GM23338 (cell line): ENCODE results near the gene KAZN.

Experiments
- CREB1 ChIP-seq: fragments of 250-450 bp; sonication (Bioruptor Pico); IDR thresholded peaks from 2 replicates; pipeline ENCODE4 v1.5.0; 2020; ENCODE audit warnings: low read depth, mild to moderate bottlenecking, moderate library complexity
- EZH2 ChIP-seq: fragments of 200-600 bp; sonication (generic); IDR thresholded peaks from one replicate; pipeline ENCODE4 v1.8.0; 2017; ENCODE audit warnings: antibody characterized with exemption, mild to moderate bottlenecking, low read depth; ENCODE audit not compliant: unreplicated experiment
- EZH2phosphoT487 ChIP-seq: fragments of 200-600 bp; sonication (generic); IDR thresholded peaks from one replicate; pipeline ENCODE4 v1.8.1; 2018; ENCODE audit warnings: antibody characterized with exemption; ENCODE audit not compliant: unreplicated experiment
- JUNB ChIP-seq: IDR thresholded peaks from one replicate; pipeline ENCODE4 v1.6.1; 2016; ENCODE audit warnings: antibody characterized with exemption; ENCODE audit not compliant: unreplicated experiment
- POLR2AphosphoS5 ChIP-seq: IDR thresholded peaks from 2 replicates; pipeline ENCODE4 v1.6.1; 2016; ENCODE audit warnings: antibody characterized with exemption, low read depth
- STAT1 ChIP-seq: IDR thresholded peaks from one replicate; pipeline ENCODE4 v1.6.1; 2016; ENCODE audit warnings: antibody characterized with exemption; ENCODE audit not compliant: unreplicated experiment
- ZNF114 ChIP-seq: fragments of 250-450 bp; sonication (Bioruptor Pico); IDR thresholded peaks from 2 replicates; pipeline ENCODE4 v1.5.0; 2020; ENCODE audit warnings: mild to moderate bottlenecking, moderate library complexity
- ZNF331 ChIP-seq: fragments of 250-450 bp; sonication (Bioruptor Pico); IDR thresholded peaks from 2 replicates; pipeline ENCODE4 v1.5.0; 2020; ENCODE audit warnings: low read depth, mild to moderate bottlenecking, moderate library complexity
- TF ChIP-seq, protein P1 (sequence below), 2 experiments: fragments of 200-600 bp in 1 of 2; sonication (generic) in 1 of 2; conservative IDR thresholded peaks; 2 replicates each; pipeline versions ENCODE4 v1.5.1 to v1.6.1; 2016 to 2017; ENCODE audit warnings: antibody characterized with exemption in 2 of 2, low read depth in 2 of 2, mild to moderate bottlenecking in 2 of 2, moderate library complexity in 1 of 2
- TF ChIP-seq, protein P2 (sequence below): IDR thresholded peaks from one replicate; pipeline ENCODE4 v1.6.1; 2018; ENCODE audit warnings: antibody characterized with exemption; ENCODE audit not compliant: unreplicated experiment
- TF ChIP-seq, protein P3 (sequence below): fragments of 250-450 bp; sonication (Bioruptor Pico); IDR thresholded peaks from 2 replicates; pipeline ENCODE4 v1.5.0; 2020; ENCODE audit warnings: mild to moderate bottlenecking, moderate library complexity
- TF ChIP-seq, protein P4 (sequence below): IDR thresholded peaks from 2 replicates; pipeline ENCODE4 v1.6.1; 2016; ENCODE audit warnings: antibody characterized with exemption

DNA sequence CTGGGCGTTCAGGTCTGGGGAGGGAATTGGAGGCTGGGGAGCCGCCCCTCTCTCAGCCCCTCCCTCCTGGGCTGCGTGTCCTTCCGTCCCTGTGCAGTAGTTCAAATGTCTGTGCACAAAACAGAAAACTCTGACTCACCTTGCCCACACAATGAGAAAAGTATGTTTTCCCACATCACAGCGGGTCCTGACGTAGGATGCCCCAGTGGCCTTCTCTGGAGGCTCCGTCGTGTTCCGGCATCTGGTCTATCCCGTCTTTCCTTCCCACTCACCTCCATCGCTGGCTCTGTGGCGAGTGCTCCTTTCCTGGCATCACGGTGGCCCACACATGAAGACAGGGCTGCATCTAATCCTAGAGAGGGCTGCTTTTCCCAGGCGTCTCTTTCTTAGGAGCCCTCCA lies 224.0 kb downstream of the KAZN start:
- TF ChIP-seq, protein P1, sequence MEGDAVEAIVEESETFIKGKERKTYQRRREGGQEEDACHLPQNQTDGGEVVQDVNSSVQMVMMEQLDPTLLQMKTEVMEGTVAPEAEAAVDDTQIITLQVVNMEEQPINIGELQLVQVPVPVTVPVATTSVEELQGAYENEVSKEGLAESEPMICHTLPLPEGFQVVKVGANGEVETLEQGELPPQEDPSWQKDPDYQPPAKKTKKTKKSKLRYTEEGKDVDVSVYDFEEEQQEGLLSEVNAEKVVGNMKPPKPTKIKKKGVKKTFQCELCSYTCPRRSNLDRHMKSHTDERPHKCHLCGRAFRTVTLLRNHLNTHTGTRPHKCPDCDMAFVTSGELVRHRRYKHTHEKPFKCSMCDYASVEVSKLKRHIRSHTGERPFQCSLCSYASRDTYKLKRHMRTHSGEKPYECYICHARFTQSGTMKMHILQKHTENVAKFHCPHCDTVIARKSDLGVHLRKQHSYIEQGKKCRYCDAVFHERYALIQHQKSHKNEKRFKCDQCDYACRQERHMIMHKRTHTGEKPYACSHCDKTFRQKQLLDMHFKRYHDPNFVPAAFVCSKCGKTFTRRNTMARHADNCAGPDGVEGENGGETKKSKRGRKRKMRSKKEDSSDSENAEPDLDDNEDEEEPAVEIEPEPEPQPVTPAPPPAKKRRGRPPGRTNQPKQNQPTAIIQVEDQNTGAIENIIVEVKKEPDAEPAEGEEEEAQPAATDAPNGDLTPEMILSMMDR (conservative IDR thresholded peaks at IDR 0.05; ENCODE audit: low read depth in 2 of 2): no peak
- TF ChIP-seq CREB1 (CRISPR knock-in tag) (no peak), EZH2 (no peak), ZNF114 (no peak), POLR2AphosphoS5 (no peak), JUNB (no peak), STAT1 (no peak), EZH2phosphoT487 (no peak), ZNF331 (CRISPR knock-in tag) (no peak)
- TF ChIP-seq, protein P2, sequence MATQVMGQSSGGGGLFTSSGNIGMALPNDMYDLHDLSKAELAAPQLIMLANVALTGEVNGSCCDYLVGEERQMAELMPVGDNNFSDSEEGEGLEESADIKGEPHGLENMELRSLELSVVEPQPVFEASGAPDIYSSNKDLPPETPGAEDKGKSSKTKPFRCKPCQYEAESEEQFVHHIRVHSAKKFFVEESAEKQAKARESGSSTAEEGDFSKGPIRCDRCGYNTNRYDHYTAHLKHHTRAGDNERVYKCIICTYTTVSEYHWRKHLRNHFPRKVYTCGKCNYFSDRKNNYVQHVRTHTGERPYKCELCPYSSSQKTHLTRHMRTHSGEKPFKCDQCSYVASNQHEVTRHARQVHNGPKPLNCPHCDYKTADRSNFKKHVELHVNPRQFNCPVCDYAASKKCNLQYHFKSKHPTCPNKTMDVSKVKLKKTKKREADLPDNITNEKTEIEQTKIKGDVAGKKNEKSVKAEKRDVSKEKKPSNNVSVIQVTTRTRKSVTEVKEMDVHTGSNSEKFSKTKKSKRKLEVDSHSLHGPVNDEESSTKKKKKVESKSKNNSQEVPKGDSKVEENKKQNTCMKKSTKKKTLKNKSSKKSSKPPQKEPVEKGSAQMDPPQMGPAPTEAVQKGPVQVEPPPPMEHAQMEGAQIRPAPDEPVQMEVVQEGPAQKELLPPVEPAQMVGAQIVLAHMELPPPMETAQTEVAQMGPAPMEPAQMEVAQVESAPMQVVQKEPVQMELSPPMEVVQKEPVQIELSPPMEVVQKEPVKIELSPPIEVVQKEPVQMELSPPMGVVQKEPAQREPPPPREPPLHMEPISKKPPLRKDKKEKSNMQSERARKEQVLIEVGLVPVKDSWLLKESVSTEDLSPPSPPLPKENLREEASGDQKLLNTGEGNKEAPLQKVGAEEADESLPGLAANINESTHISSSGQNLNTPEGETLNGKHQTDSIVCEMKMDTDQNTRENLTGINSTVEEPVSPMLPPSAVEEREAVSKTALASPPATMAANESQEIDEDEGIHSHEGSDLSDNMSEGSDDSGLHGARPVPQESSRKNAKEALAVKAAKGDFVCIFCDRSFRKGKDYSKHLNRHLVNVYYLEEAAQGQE: no peak
- TF ChIP-seq, protein P3, sequence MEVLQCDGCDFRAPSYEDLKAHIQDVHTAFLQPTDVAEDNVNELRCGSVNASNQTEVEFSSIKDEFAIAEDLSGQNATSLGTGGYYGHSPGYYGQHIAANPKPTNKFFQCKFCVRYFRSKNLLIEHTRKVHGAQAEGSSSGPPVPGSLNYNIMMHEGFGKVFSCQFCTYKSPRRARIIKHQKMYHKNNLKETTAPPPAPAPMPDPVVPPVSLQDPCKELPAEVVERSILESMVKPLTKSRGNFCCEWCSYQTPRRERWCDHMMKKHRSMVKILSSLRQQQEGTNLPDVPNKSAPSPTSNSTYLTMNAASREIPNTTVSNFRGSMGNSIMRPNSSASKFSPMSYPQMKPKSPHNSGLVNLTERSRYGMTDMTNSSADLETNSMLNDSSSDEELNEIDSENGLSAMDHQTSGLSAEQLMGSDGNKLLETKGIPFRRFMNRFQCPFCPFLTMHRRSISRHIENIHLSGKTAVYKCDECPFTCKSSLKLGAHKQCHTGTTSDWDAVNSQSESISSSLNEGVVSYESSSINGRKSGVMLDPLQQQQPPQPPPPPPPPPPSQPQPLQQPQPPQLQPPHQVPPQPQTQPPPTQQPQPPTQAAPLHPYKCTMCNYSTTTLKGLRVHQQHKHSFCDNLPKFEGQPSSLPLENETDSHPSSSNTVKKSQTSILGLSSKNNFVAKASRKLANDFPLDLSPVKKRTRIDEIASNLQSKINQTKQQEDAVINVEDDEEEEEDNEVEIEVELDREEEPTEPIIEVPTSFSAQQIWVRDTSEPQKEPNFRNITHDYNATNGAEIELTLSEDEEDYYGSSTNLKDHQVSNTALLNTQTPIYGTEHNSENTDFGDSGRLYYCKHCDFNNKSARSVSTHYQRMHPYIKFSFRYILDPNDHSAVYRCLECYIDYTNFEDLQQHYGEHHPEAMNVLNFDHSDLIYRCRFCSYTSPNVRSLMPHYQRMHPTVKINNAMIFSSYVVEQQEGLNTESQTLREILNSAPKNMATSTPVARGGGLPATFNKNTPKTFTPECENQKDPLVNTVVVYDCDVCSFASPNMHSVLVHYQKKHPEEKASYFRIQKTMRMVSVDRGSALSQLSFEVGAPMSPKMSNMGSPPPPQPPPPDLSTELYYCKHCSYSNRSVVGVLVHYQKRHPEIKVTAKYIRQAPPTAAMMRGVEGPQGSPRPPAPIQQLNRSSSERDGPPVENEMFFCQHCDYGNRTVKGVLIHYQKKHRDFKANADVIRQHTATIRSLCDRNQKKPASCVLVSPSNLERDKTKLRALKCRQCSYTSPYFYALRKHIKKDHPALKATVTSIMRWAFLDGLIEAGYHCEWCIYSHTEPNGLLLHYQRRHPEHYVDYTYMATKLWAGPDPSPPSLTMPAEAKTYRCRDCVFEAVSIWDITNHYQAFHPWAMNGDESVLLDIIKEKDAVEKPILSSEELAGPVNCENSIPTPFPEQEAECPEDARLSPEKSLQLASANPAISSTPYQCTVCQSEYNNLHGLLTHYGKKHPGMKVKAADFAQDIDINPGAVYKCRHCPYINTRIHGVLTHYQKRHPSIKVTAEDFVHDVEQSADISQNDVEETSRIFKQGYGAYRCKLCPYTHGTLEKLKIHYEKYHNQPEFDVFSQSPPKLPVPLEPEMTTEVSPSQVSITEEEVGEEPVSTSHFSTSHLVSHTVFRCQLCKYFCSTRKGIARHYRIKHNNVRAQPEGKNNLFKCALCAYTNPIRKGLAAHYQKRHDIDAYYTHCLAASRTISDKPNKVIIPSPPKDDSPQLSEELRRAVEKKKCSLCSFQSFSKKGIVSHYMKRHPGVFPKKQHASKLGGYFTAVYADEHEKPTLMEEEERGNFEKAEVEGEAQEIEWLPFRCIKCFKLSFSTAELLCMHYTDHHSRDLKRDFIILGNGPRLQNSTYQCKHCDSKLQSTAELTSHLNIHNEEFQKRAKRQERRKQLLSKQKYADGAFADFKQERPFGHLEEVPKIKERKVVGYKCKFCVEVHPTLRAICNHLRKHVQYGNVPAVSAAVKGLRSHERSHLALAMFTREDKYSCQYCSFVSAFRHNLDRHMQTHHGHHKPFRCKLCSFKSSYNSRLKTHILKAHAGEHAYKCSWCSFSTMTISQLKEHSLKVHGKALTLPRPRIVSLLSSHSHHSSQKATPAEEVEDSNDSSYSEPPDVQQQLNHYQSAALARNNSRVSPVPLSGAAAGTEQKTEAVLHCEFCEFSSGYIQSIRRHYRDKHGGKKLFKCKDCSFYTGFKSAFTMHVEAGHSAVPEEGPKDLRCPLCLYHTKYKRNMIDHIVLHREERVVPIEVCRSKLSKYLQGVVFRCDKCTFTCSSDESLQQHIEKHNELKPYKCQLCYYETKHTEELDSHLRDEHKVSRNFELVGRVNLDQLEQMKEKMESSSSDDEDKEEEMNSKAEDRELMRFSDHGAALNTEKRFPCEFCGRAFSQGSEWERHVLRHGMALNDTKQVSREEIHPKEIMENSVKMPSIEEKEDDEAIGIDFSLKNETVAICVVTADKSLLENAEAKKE (CRISPR knock-in tag): no peak
- TF ChIP-seq, protein P4, sequence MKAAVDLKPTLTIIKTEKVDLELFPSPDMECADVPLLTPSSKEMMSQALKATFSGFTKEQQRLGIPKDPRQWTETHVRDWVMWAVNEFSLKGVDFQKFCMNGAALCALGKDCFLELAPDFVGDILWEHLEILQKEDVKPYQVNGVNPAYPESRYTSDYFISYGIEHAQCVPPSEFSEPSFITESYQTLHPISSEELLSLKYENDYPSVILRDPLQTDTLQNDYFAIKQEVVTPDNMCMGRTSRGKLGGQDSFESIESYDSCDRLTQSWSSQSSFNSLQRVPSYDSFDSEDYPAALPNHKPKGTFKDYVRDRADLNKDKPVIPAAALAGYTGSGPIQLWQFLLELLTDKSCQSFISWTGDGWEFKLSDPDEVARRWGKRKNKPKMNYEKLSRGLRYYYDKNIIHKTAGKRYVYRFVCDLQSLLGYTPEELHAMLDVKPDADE: no peak
